Ishikawa (cell line): ENCODE data around the gene DZIP3.

Experiments used
- CEBPB ChIP-seq: IDR thresholded peaks from 2 replicates; pipeline ENCODE4 v1.6.1; 2012
- CREB1 ChIP-seq: IDR thresholded peaks from 2 replicates; pipeline ENCODE4 v1.6.1; 2012; ENCODE audit warnings: low read depth
- EGR1 ChIP-seq: IDR thresholded peaks from 2 replicates; pipeline ENCODE4 v1.6.1; 2012
- EP300 ChIP-seq: IDR thresholded peaks from 2 replicates; pipeline ENCODE4 v1.6.1; 2012; ENCODE audit warnings: borderline replicate concordance
- FOXM1 ChIP-seq: IDR thresholded peaks from 2 replicates; pipeline ENCODE4 v1.6.1; 2012; ENCODE audit warnings: low read depth, borderline replicate concordance
- NFIC ChIP-seq: IDR thresholded peaks from 2 replicates; pipeline ENCODE4 v1.6.1; 2012
- RAD21 ChIP-seq: IDR thresholded peaks from 2 replicates; pipeline ENCODE4 v1.6.1; 2012; ENCODE audit warnings: low read depth
- TAF1 ChIP-seq: IDR thresholded peaks from 2 replicates; pipeline ENCODE4 v1.6.1; 2012; ENCODE audit warnings: low read depth, mild to moderate bottlenecking
- TCF12 ChIP-seq: IDR thresholded peaks from 2 replicates; pipeline ENCODE4 v1.6.1; 2012; ENCODE audit warnings: low read depth
- TEAD4 ChIP-seq: IDR thresholded peaks from 2 replicates; pipeline ENCODE4 v1.6.1; 2012
- YY1 ChIP-seq: IDR thresholded peaks from 2 replicates; pipeline ENCODE4 v1.6.1; 2012; ENCODE audit warnings: low read depth
- ZBTB7A ChIP-seq: IDR thresholded peaks from 2 replicates; pipeline ENCODE4 v1.6.1; 2012; ENCODE audit warnings: low read depth
- TF ChIP-seq, protein P1 (sequence below): IDR thresholded peaks from 2 replicates; pipeline ENCODE4 v1.6.1; 2012; ENCODE audit warnings: low read depth, mild to moderate bottlenecking
- TF ChIP-seq, protein P2 (sequence below): IDR thresholded peaks from 2 replicates; pipeline ENCODE4 v1.6.1; 2012
- TF ChIP-seq, protein P3 (sequence below): IDR thresholded peaks from 2 replicates; pipeline ENCODE4 v1.6.1; 2012

The DZIP3 gene, protein sequence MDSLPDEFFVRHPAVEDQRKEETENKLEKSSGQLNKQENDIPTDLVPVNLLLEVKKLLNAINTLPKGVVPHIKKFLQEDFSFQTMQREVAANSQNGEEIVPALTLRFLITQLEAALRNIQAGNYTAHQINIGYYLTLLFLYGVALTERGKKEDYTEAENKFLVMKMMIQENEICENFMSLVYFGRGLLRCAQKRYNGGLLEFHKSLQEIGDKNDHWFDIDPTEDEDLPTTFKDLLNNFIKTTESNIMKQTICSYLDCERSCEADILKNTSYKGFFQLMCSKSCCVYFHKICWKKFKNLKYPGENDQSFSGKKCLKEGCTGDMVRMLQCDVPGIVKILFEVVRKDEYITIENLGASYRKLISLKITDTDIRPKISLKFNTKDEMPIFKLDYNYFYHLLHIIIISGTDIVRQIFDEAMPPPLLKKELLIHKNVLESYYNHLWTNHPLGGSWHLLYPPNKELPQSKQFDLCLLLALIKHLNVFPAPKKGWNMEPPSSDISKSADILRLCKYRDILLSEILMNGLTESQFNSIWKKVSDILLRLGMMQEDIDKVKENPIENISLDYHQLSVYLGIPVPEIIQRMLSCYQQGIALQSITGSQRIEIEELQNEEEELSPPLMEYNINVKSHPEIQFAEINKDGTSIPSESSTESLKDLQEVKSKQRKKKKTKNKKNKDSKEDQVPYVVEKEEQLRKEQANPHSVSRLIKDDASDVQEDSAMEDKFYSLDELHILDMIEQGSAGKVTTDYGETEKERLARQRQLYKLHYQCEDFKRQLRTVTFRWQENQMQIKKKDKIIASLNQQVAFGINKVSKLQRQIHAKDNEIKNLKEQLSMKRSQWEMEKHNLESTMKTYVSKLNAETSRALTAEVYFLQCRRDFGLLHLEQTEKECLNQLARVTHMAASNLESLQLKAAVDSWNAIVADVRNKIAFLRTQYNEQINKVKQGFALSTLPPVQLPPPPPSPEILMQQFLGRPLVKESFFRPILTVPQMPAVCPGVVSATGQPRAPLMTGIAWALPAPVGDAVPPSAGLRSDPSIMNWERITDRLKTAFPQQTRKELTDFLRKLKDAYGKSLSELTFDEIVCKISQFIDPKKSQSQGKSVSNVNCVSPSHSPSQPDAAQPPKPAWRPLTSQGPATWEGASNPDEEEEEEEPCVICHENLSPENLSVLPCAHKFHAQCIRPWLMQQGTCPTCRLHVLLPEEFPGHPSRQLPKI

DNA sequence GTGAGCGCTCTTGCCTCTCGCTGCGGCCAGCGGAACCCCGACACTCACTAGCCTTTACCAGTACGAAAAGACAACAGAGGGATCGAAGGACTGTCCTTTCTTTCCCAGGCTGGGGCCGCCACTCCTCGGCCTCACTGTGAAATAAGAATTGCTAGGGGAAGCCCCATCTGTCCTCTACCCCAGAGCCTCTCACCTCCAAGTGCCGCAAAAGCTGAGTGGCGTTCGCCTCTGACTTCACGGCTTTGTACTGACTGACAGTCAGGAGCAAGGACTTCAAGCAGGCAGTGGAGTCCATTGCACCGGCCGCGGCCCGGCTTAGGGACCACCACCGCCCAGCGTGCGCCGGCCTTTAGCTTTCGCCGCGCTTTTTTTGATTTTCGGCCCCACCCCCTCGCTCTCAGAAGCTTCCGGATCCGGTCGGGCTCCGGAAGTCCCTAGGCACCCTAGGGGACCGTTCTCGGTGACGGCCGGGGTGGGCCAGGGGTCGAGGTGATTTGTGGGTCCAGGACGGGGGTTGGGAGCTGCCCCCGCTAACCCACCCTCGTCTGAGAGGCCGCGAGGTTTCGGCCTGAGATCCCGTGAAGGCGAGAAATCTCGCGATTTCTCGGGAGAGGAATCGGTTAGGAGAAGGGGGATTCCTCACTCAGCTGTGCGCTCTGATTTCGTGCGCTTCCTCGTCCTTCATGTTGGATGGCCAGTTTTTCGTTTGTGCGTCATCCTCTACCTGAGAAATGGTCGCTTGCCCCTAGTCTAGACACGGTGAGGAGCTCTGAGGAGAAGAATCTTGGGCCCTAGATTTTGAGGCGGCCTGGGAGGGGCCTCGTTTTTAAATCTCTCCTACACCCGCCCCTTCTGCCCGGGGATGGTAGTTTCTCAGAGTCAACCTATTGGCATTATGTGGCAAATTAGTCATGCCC is at the start of gene DZIP3, which contains the start of gene CIP2A:
TSS of gene DZIP3 (plus strand) at position 642 of the 917 bp plus-strand sequence. CDS start 15,685 bp downstream, outside the sequence.
TSS of gene CIP2A (minus strand) at position 358 of the 917 bp plus-strand sequence. CDS start at position 295, 63 bp downstream.
- TF ChIP-seq NFIC (no peak), CEBPB (no peak), ZBTB7A (peak; percentile 99), YY1 (no peak; the same call in 1 of the 2 replicates), TAF1 (peak; percentile 82), RAD21 (no peak), TEAD4 (no peak), EP300 (no peak), TCF12 (peak; percentile 10), CREB1 (no peak), FOXM1 (peak; percentile 85), EGR1 (no peak; the same call in 1 of the 2 replicates)
- TF ChIP-seq, protein P1, sequence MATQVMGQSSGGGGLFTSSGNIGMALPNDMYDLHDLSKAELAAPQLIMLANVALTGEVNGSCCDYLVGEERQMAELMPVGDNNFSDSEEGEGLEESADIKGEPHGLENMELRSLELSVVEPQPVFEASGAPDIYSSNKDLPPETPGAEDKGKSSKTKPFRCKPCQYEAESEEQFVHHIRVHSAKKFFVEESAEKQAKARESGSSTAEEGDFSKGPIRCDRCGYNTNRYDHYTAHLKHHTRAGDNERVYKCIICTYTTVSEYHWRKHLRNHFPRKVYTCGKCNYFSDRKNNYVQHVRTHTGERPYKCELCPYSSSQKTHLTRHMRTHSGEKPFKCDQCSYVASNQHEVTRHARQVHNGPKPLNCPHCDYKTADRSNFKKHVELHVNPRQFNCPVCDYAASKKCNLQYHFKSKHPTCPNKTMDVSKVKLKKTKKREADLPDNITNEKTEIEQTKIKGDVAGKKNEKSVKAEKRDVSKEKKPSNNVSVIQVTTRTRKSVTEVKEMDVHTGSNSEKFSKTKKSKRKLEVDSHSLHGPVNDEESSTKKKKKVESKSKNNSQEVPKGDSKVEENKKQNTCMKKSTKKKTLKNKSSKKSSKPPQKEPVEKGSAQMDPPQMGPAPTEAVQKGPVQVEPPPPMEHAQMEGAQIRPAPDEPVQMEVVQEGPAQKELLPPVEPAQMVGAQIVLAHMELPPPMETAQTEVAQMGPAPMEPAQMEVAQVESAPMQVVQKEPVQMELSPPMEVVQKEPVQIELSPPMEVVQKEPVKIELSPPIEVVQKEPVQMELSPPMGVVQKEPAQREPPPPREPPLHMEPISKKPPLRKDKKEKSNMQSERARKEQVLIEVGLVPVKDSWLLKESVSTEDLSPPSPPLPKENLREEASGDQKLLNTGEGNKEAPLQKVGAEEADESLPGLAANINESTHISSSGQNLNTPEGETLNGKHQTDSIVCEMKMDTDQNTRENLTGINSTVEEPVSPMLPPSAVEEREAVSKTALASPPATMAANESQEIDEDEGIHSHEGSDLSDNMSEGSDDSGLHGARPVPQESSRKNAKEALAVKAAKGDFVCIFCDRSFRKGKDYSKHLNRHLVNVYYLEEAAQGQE: no peak
- TF ChIP-seq, protein P2, sequence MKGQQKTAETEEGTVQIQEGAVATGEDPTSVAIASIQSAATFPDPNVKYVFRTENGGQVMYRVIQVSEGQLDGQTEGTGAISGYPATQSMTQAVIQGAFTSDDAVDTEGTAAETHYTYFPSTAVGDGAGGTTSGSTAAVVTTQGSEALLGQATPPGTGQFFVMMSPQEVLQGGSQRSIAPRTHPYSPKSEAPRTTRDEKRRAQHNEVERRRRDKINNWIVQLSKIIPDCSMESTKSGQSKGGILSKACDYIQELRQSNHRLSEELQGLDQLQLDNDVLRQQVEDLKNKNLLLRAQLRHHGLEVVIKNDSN: no peak
- TF ChIP-seq, protein P3, sequence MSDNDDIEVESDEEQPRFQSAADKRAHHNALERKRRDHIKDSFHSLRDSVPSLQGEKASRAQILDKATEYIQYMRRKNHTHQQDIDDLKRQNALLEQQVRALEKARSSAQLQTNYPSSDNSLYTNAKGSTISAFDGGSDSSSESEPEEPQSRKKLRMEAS: peak; percentile 69

DNA sequence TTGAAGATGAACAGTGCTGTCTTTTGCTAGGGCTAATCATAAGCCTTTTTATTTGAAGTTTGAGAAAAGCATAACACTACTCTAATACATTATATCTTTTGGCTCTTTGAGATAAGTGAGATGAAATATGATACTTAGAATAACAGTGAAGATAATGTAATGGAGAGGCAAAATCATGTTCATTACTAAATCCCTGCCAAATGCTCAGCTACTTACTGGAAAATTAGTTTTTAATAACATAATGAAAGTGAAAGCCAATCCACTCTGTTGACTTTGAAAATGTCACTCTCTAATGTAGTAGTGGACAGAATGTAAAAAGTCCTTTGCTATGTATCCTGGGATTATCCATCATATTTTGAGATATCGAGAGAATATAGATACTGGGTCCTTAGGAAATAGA is 43.3 kb upstream of the DZIP3 start:
- TF ChIP-seq, protein P2: no peak
- TF ChIP-seq CREB1 (no peak), EGR1 (no peak), NFIC (no peak), YY1 (no peak), FOXM1 (no peak), TCF12 (no peak), CEBPB (no peak), TAF1 (no peak), TEAD4 (no peak), ZBTB7A (no peak), EP300 (no peak)
- TF ChIP-seq, protein P3: no peak
- TF ChIP-seq, protein P1: no peak

DNA sequence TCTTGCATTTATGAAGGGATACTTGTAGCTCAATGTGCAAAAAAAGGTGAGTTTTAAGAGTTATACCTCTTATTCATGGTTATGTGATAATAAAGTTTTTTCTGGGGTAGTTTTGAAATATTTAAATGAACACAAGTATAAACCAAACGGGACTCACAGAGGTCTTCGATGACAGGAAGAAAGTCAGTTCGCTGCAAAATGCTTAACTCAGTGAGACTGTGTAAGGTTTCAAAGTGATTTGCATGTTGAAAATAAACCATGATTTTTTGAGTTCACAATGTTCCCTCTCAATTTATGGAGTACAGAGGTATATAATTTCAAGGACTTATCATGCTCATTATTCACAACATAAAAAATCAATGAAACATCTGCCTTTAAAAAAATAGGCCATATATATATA is 42.8 kb upstream of the DZIP3 start:
- TF ChIP-seq NFIC (no peak), FOXM1 (no peak), TEAD4 (no peak), RAD21 (no peak)

DNA sequence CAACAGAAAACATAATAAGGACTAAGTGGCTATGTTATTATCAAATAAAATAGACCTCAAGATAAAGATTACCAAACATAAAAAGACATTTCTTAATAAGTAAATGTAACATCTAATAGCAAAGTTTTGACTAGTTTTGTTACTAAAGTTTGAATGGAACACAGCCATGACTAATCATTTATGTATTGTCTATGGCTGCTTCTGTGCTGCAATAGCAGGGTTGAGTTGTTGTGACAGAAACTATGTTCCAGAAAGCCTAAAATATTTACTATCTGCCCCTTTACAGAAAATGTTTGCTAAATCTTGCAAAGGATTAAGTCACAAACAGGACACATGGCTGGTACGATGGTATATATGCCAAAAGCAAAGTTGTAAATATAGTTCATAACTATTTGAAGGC is 41.2 kb upstream of the DZIP3 start:
- no peak for TF ChIP-seq YY1
